ENCODE results near the gene CGN. TPM values are rescaled to one million over a fixed set of nuclear protein-coding genes. Genes with fewer than 3 reads are reported as not detected.

Gene CGN
- total and polyA plus RNA-seq, 2 experiments from 2014 or later: 11.8 to 37.0 TPM

- ATAC-seq (no peak), DNase-seq (ENCODE audit: low spot score) (no peak)
- Mint-ChIP-seq H3K4me3 (no peak overlapping the region), H3K9me3 (no peaks in the 10 kb centered on the region), H3K27me3 (ENCODE audit: insufficient read depth, low read depth, poor library complexity) (no peaks in the 10 kb centered on the region), H3K4me1 (peaks cover 7% of the 10 kb centered on the region), H3K36me3 (ENCODE audit: low read depth) (peaks cover 13% of the 10 kb centered on the region), H3K27ac (no peak overlapping the region)
- Histone ChIP-seq H3K4me1 (ENCODE audit: insufficient read depth) (no peaks in the 10 kb centered on the region), H3F3A (replicated peaks; ENCODE audit: low read depth) (no peaks in the 10 kb centered on the region), H3K27me3 (ENCODE audit: insufficient read depth) (no peaks in the 10 kb centered on the region), H3K9me2 (ENCODE audit: insufficient read depth) (no peaks in the 10 kb centered on the region), H2AFZ (no peak overlapping the region), H3K4me2 (no peak overlapping the region), H3K4me3 (no peak overlapping the region), H3K36me3 (ENCODE audit: insufficient read depth) (peaks cover 17% of the 10 kb centered on the region; the same call in 1 of the 2 replicates), H3K79me2 (replicated peaks; ENCODE audit: insufficient read depth) (no peaks in the 10 kb centered on the region), H3K27ac (ENCODE audit: low read depth) (no peak overlapping the region), H4K20me1 (replicated peaks; ENCODE audit: insufficient read depth) (no peaks in the 10 kb centered on the region)
- TF ChIP-seq ZNF462 (CRISPR knock-in tag; IDR thresholded peaks at IDR 0.05) (no peak), REST (IDR thresholded peaks at IDR 0.05; ENCODE audit: unreplicated experiment) (no peak), ZNF114 (CRISPR knock-in tag; IDR thresholded peaks at IDR 0.05) (no peak), ETS1 (IDR thresholded peaks at IDR 0.05) (no peak), EZH2phosphoT487 (IDR thresholded peaks at IDR 0.05; ENCODE audit: unreplicated experiment) (no peak), STAT1 (IDR thresholded peaks at IDR 0.05; ENCODE audit: unreplicated experiment) (no peak)
These were observed 59.6 kb downstream of the CGN start for GRCh38 chr1:151570819-151571218.

All from GM23338 (cell line).